H1 (cell line): Measurements from ENCODE around the gene LYSMD3. TPM values are rescaled to one million over a fixed set of nuclear protein-coding genes. Genes with fewer than 3 reads are reported as not detected.

ENCODE experiments used
- CREB1 ChIP-seq: IDR thresholded peaks from 2 replicates; pipeline ENCODE4 v1.6.1; 2012; ENCODE audit warnings: inconsistent platforms
- NANOG ChIP-seq: IDR thresholded peaks from 2 replicates; pipeline ENCODE4 v1.6.1; 2011; ENCODE audit warnings: low read length, low read depth, mild to moderate bottlenecking, inconsistent platforms; ENCODE audit not compliant: insufficient read depth, poor library complexity, severe bottlenecking
- RAD21 ChIP-seq, 2 experiments: IDR thresholded peaks in 1 of 2; conservative IDR thresholded peaks in 1 of 2; 2 replicates each; pipeline ENCODE4 v1.6.1; 2011; ENCODE audit warnings: low read depth in 2 of 2, low read length in 2 of 2, improper control_type of control experiment in 1 of 2, inconsistent platforms in 1 of 2, mild to moderate bottlenecking in 1 of 2, moderate library complexity in 1 of 2
- RBBP5 ChIP-seq: IDR thresholded peaks from 2 replicates; pipeline ENCODE4 v1.7.1; 2012; ENCODE audit warnings: low read depth, mild to moderate bottlenecking, inconsistent platforms, low read length, moderate library complexity, borderline replicate concordance
- TBP ChIP-seq: IDR thresholded peaks from 2 replicates; pipeline ENCODE4 v1.6.1; 2011; ENCODE audit warnings: low read depth, low read length, improper control_type of control experiment
- USF2 ChIP-seq: IDR thresholded peaks from 2 replicates; pipeline ENCODE4 v1.6.1; 2011; ENCODE audit warnings: low read length, improper control_type of control experiment
- polyA plus RNA-seq, 7 experiments: library from polyadenylated mRNA; depleted of rRNA in 3 of 7; stranded (reverse) in 5 of 7; unstranded in 2 of 7; fragments of >200 nt in 5 of 7; fragments of 200-250 nt in 2 of 7; gene quantifications; 1 replicate in 5 of 7; 2 replicates in 1 of 7; 4 replicates in 1 of 7; pipeline versions ENCODE4 v1.2.1 to v1.2.3, GENCODE V29; 2011 to 2013; ENCODE audit warnings: missing spikeins in 2 of 7, mixed read lengths in 2 of 7
- total RNA-seq: library from RNA; stranded (reverse); fragmentation: NEBNext Ultra II Directional; extraction: Animal tissue kit (Norgen Biotek cat#: 25700); gene quantifications from 2 replicates; pipeline ENCODE4 v1.2.1, GENCODE V29; 2021
- TF ChIP-seq, protein P1 (sequence below): fragments of 300-600 bp; sonication (generic); IDR thresholded peaks from 2 replicates; pipeline ENCODE4 v1.7.1; 2012; ENCODE audit warnings: low read length, moderate library complexity, mild to moderate bottlenecking, inconsistent platforms; ENCODE audit not compliant: insufficient replicate concordance

Gene LYSMD3
- total and polyA plus RNA-seq, 2 of the 8 experiments (the other 6 are each of a cell fraction or from before 2014, with no cell fraction given), result 3.7 to 14.9 TPM

DNA sequence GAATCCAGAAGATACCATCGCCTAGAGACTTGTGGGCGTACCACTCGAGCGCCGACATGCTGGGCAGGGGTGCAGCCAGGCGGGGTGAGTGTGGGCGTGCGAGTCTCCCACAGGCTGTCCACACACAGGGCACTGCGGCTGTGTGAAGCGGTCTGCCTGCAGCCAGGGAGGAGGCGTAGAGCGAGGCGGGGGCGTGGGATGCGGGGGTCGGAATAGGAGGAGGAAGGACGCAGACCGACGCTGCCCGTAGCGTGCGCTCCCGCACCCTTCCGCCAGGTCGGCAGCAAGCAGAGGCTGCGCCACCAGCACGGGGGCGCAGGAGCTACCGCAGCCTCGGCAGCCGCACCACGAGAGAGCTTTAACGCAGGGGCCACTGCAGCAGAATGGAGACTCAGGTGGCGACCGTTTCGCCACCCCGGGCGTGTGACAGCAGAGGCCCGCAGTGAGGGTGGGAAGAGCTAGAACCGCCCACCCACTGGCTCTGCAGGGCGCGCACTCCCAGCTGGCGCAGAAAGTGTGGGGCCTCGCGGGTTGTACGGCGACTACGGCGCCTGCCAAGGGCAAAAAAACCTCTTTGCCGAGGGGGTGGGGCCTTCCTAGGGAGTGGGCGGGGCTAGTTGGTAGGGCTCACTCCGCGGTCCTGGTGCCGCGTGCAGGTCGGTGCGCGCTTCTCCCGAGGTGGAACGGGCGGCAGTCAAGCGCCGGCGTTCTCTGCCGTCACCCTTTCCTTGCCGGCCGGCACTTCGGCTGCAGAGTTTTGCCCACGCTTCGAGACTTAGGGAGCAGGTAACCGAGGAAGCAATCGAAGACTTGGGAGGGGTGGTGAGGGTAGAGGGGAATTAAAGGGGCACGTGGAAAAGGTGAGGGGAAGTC is 54.9 kb downstream of the LYSMD3 start, which contains the start of the genes MBLAC2 and POLR3G (continued):
- TF ChIP-seq, protein P1, sequence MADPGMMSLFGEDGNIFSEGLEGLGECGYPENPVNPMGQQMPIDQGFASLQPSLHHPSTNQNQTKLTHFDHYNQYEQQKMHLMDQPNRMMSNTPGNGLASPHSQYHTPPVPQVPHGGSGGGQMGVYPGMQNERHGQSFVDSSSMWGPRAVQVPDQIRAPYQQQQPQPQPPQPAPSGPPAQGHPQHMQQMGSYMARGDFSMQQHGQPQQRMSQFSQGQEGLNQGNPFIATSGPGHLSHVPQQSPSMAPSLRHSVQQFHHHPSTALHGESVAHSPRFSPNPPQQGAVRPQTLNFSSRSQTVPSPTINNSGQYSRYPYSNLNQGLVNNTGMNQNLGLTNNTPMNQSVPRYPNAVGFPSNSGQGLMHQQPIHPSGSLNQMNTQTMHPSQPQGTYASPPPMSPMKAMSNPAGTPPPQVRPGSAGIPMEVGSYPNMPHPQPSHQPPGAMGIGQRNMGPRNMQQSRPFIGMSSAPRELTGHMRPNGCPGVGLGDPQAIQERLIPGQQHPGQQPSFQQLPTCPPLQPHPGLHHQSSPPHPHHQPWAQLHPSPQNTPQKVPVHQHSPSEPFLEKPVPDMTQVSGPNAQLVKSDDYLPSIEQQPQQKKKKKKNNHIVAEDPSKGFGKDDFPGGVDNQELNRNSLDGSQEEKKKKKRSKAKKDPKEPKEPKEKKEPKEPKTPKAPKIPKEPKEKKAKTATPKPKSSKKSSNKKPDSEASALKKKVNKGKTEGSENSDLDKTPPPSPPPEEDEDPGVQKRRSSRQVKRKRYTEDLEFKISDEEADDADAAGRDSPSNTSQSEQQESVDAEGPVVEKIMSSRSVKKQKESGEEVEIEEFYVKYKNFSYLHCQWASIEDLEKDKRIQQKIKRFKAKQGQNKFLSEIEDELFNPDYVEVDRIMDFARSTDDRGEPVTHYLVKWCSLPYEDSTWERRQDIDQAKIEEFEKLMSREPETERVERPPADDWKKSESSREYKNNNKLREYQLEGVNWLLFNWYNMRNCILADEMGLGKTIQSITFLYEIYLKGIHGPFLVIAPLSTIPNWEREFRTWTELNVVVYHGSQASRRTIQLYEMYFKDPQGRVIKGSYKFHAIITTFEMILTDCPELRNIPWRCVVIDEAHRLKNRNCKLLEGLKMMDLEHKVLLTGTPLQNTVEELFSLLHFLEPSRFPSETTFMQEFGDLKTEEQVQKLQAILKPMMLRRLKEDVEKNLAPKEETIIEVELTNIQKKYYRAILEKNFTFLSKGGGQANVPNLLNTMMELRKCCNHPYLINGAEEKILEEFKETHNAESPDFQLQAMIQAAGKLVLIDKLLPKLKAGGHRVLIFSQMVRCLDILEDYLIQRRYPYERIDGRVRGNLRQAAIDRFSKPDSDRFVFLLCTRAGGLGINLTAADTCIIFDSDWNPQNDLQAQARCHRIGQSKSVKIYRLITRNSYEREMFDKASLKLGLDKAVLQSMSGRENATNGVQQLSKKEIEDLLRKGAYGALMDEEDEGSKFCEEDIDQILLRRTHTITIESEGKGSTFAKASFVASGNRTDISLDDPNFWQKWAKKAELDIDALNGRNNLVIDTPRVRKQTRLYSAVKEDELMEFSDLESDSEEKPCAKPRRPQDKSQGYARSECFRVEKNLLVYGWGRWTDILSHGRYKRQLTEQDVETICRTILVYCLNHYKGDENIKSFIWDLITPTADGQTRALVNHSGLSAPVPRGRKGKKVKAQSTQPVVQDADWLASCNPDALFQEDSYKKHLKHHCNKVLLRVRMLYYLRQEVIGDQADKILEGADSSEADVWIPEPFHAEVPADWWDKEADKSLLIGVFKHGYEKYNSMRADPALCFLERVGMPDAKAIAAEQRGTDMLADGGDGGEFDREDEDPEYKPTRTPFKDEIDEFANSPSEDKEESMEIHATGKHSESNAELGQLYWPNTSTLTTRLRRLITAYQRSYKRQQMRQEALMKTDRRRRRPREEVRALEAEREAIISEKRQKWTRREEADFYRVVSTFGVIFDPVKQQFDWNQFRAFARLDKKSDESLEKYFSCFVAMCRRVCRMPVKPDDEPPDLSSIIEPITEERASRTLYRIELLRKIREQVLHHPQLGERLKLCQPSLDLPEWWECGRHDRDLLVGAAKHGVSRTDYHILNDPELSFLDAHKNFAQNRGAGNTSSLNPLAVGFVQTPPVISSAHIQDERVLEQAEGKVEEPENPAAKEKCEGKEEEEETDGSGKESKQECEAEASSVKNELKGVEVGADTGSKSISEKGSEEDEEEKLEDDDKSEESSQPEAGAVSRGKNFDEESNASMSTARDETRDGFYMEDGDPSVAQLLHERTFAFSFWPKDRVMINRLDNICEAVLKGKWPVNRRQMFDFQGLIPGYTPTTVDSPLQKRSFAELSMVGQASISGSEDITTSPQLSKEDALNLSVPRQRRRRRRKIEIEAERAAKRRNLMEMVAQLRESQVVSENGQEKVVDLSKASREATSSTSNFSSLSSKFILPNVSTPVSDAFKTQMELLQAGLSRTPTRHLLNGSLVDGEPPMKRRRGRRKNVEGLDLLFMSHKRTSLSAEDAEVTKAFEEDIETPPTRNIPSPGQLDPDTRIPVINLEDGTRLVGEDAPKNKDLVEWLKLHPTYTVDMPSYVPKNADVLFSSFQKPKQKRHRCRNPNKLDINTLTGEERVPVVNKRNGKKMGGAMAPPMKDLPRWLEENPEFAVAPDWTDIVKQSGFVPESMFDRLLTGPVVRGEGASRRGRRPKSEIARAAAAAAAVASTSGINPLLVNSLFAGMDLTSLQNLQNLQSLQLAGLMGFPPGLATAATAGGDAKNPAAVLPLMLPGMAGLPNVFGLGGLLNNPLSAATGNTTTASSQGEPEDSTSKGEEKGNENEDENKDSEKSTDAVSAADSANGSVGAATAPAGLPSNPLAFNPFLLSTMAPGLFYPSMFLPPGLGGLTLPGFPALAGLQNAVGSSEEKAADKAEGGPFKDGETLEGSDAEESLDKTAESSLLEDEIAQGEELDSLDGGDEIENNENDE, result peak; percentile 20
- TF ChIP-seq CREB1 (peak; percentile 42), USF2 (peak; percentile 6; the same call in 1 of the 2 replicates), TBP (peak; percentile 84), NANOG (no peak), RBBP5 (peak; percentile 90), RAD21 (IDR thresholded peaks at IDR 0.05 in 1 of 2, conservative IDR thresholded peaks at IDR 0.05 in 1 of 2; ENCODE audit: low read depth in 2 of 2, low read length in 2 of 2) (0 out of 4 replicates have a peak, but pooled peaks of 1 of the 2 experiments have one; percentile 21)
